GM15510 (cell line): ENCODE data around the gene LAMTOR5.

Experiments
- POLR2A ChIP-seq: IDR thresholded peaks from 3 replicates; pipeline ENCODE4 v1.6.1; 2011; ENCODE audit warnings: borderline replicate concordance; ENCODE audit not compliant: insufficient read length; ENCODE audit errors: extremely low read depth

Gene LAMTOR5

GRCh38 chr1:110407260-110408210, at the start of gene LAMTOR5:
TSS of gene LAMTOR5 (minus strand) at chr1:110407694. CDS start at chr1:110407620, 74 bp downstream.
- TF ChIP-seq POLR2A: peak; percentile 89

GRCh38 chr1:110457206-110457605, 49.7 kb upstream of the LAMTOR5 start:
- no peak for TF ChIP-seq POLR2A

- no peak for TF ChIP-seq POLR2A
Measured at GRCh38 chr1:110455151-110455550, 47.7 kb upstream of the LAMTOR5 start.

- no peak for TF ChIP-seq POLR2A
Measured at GRCh38 chr1:110454328-110454727, 46.8 kb upstream of the LAMTOR5 start.

- no peak for TF ChIP-seq POLR2A
Measured at GRCh38 chr1:110453829-110454228, 46.3 kb upstream of the LAMTOR5 start.

- TF ChIP-seq POLR2A: no peak
Measured at GRCh38 chr1:110452330-110452729, 44.8 kb upstream of the LAMTOR5 start.

GRCh38 chr1:110450929-110451328, 43.4 kb upstream of the LAMTOR5 start, which contains the start of gene PROK1:
TSS of gene PROK1 (plus strand) at chr1:110451149. CDS start at chr1:110451217, 68 bp downstream.
- no peak for TF ChIP-seq POLR2A

GRCh38 chr1:110449661-110450651, 42.5 kb upstream of the LAMTOR5 start:
- no peak for TF ChIP-seq POLR2A

GRCh38 chr1:110444561-110444960, 37.1 kb upstream of the LAMTOR5 start:
- no peak for TF ChIP-seq POLR2A

GRCh38 chr1:110443451-110443850, 36.0 kb upstream of the LAMTOR5 start:
- no peak for TF ChIP-seq POLR2A

- TF ChIP-seq POLR2A: no peak
Measured at GRCh38 chr1:110441888-110442287, 34.4 kb upstream of the LAMTOR5 start.

GRCh38 chr1:110440877-110441276, 33.4 kb upstream of the LAMTOR5 start:
- TF ChIP-seq POLR2A: no peak

- no peak for TF ChIP-seq POLR2A
Measured at GRCh38 chr1:110438893-110439292, 31.4 kb upstream of the LAMTOR5 start.

GRCh38 chr1:110436635-110437034, 29.1 kb upstream of the LAMTOR5 start:
- no peak for TF ChIP-seq POLR2A

- TF ChIP-seq POLR2A: no peak
Measured at GRCh38 chr1:110434946-110435345, 27.5 kb upstream of the LAMTOR5 start.
